H9 (cell line): Measurements from ENCODE around the gene AJAP1. TPM values are rescaled to one million over a fixed set of nuclear protein-coding genes. Genes with fewer than 3 reads are reported as not detected.

Experiments
- DNase-seq: peaks from one replicate; pipeline ENCODE4 v3.0.0-alpha.2; 2017
- H2AFZ ChIP-seq: one replicate; pipeline ENCODE4 v1.6.1; 2013; ENCODE audit warnings: mild to moderate bottlenecking, low read length, control low read depth, moderate library complexity
- H2AK5ac ChIP-seq: 2 replicates; pipeline ENCODE4 v1.6.1; 2013; ENCODE audit warnings: low read length, control low read depth, mixed read lengths; ENCODE audit not compliant: insufficient read length
- H2BK120ac ChIP-seq: one replicate; pipeline ENCODE4 v1.6.1; 2013; ENCODE audit warnings: low read depth, mild to moderate bottlenecking, low read length, control low read depth, inconsistent platforms; ENCODE audit not compliant: poor library complexity, severe bottlenecking
- H2BK12ac ChIP-seq: 2 replicates; pipeline ENCODE4 v1.6.1; 2013; ENCODE audit warnings: low read length, control low read depth, mixed read lengths, low read depth; ENCODE audit not compliant: insufficient read length
- H2BK15ac ChIP-seq: 2 replicates; pipeline ENCODE4 v1.6.1; 2013; ENCODE audit warnings: low read depth, low read length, control low read depth
- H2BK20ac ChIP-seq: one replicate; pipeline ENCODE4 v1.6.1; 2013; ENCODE audit warnings: low read depth, mild to moderate bottlenecking, low read length, control low read depth, inconsistent platforms; ENCODE audit not compliant: poor library complexity, severe bottlenecking
- H2BK5ac ChIP-seq: 2 replicates; pipeline ENCODE4 v1.6.1; 2013; ENCODE audit warnings: low read length, control low read depth, mixed read lengths; ENCODE audit not compliant: insufficient read length
- H3K14ac ChIP-seq: 2 replicates; pipeline ENCODE4 v1.6.1; 2013; ENCODE audit warnings: low read length, control low read depth; ENCODE audit not compliant: insufficient read depth
- H3K18ac ChIP-seq: 2 replicates; pipeline ENCODE4 v1.6.1; 2013; ENCODE audit warnings: low read depth, mild to moderate bottlenecking, mixed read lengths, low read length, control low read depth; ENCODE audit not compliant: insufficient read length
- H3K23ac ChIP-seq: 2 replicates; pipeline ENCODE4 v1.6.1; 2013; ENCODE audit warnings: low read length, control low read depth, mixed read lengths, low read depth; ENCODE audit not compliant: insufficient read length
- H3K23me2 ChIP-seq: 2 replicates; pipeline ENCODE4 v1.6.1; 2013; ENCODE audit warnings: low read depth, mild to moderate bottlenecking, mixed read lengths, low read length, control low read depth; ENCODE audit not compliant: insufficient read length, poor library complexity, severe bottlenecking
- H3K27ac ChIP-seq: 2 replicates; pipeline ENCODE4 v1.5.1; 2013; ENCODE audit warnings: low read length, control low read depth, mixed read lengths, low read depth; ENCODE audit not compliant: insufficient read length
- H3K27me3 ChIP-seq: 2 replicates; pipeline ENCODE4 v1.6.1; 2013; ENCODE audit warnings: low read length, control low read depth, inconsistent platforms; ENCODE audit not compliant: insufficient read depth
- H3K4ac ChIP-seq: 2 replicates; pipeline ENCODE4 v1.6.1; 2013; ENCODE audit warnings: low read depth, mild to moderate bottlenecking, control low read depth, inconsistent platforms, low read length, moderate library complexity
- H3K4me1 ChIP-seq: 2 replicates; pipeline ENCODE4 v1.6.1; 2013; ENCODE audit warnings: low read length, control low read depth, inconsistent platforms; ENCODE audit not compliant: insufficient read depth
- H3K4me2 ChIP-seq: 2 replicates; pipeline ENCODE4 v1.6.1; 2013; ENCODE audit warnings: low read length, control low read depth, mixed read lengths; ENCODE audit not compliant: insufficient read length, insufficient read depth
- H3K56ac ChIP-seq: 2 replicates; pipeline ENCODE4 v1.6.1; 2013; ENCODE audit warnings: low read depth, mild to moderate bottlenecking, mixed read lengths, low read length, control low read depth; ENCODE audit not compliant: insufficient read length
- H3K79me1 ChIP-seq: 2 replicates; pipeline ENCODE4 v1.6.1; 2013; ENCODE audit warnings: low read depth, mild to moderate bottlenecking, moderate library complexity, low read length, control low read depth, inconsistent platforms; ENCODE audit not compliant: insufficient read depth, poor library complexity, severe bottlenecking
- H3K79me2 ChIP-seq: 2 replicates; pipeline ENCODE4 v1.6.1; 2013; ENCODE audit warnings: low read length, control low read depth, inconsistent platforms; ENCODE audit not compliant: insufficient read depth
- H3K9ac ChIP-seq: 2 replicates; pipeline ENCODE4 v1.6.1; 2013; ENCODE audit warnings: low read length, control low read depth, mixed read lengths; ENCODE audit not compliant: insufficient read length; ENCODE audit errors: extremely low read depth
- H3K9me3 ChIP-seq: one replicate; pipeline ENCODE4 v1.6.1; 2013; ENCODE audit warnings: low read depth, low read length, inconsistent platforms; ENCODE audit not compliant: control insufficient read depth
- H3T11ph ChIP-seq: one replicate; pipeline ENCODE4 v1.6.1; 2013; ENCODE audit warnings: mild to moderate bottlenecking, low read length, control low read depth, inconsistent platforms
- H4K20me1 ChIP-seq: one replicate; pipeline ENCODE4 v1.6.1; 2013; ENCODE audit not compliant: control insufficient read depth, insufficient read length, insufficient read depth
- H4K5ac ChIP-seq: 2 replicates; pipeline ENCODE4 v1.6.1; 2013; ENCODE audit warnings: low read depth, mild to moderate bottlenecking, mixed read lengths, low read length, control low read depth; ENCODE audit not compliant: insufficient read length
- H4K8ac ChIP-seq: replicated peaks from 2 replicates; pipeline ENCODE4 v1.6.1; 2013; ENCODE audit warnings: low read length, control low read depth, mixed read lengths, low read depth; ENCODE audit not compliant: insufficient read length
- H4K91ac ChIP-seq: 2 replicates; pipeline ENCODE4 v1.6.1; 2013; ENCODE audit warnings: low read depth, mild to moderate bottlenecking, moderate library complexity, mixed read lengths, low read length, control low read depth; ENCODE audit not compliant: insufficient read length
- H3K27ac Mint-ChIP-seq, 3 experiments: 2 replicates in 2 of 3; 3 replicates in 1 of 3; pipeline ENCODE4 v1.8.0; 2020 to 2021; ENCODE audit warnings: mixed read lengths in 3 of 3, mild to moderate bottlenecking in 1 of 3, moderate library complexity in 1 of 3
- H3K27me3 Mint-ChIP-seq: 2 replicates; pipeline ENCODE4 v1.8.0; 2021; ENCODE audit warnings: low read depth, mild to moderate bottlenecking, moderate library complexity, mixed read lengths
- H3K36me3 Mint-ChIP-seq, 3 experiments: 2 replicates in 2 of 3; 3 replicates in 1 of 3; pipeline ENCODE4 v1.8.0; 2020 to 2021; ENCODE audit warnings: low read depth in 3 of 3, mixed read lengths in 3 of 3; ENCODE audit not compliant: insufficient read depth in 1 of 3
- H3K4me1 Mint-ChIP-seq, 2 experiments: 2 replicates each; pipeline ENCODE4 v1.8.0; 2020; ENCODE audit warnings: mixed read lengths in 2 of 2
- H3K4me3 Mint-ChIP-seq, 2 experiments: 2 replicates in 1 of 2; 3 replicates in 1 of 2; pipeline ENCODE4 v1.8.0; 2020 to 2021; ENCODE audit warnings: mild to moderate bottlenecking in 2 of 2, mixed read lengths in 2 of 2, moderate library complexity in 1 of 2
- H3K9me3 Mint-ChIP-seq, 2 experiments: 2 replicates in 1 of 2; 3 replicates in 1 of 2; pipeline ENCODE4 v1.8.0; 2020; ENCODE audit warnings: mild to moderate bottlenecking in 2 of 2, mixed read lengths in 2 of 2, moderate library complexity in 1 of 2
- WGBS: extraction: QIAGEN DNeasy Blood & Tissue Kit; methylation state at CpG from one replicate; pipeline ENCODE4 v1.1.7; 2013; ENCODE audit warnings: missing lambda C conversion rate, low lambda C conversion rate, mixed read lengths; ENCODE audit not compliant: insufficient read length; ENCODE audit errors: extremely low coverage; 5-methylcytosine and 5-hydroxymethylcytosine counted together
- total RNA-seq: library from RNA; stranded (reverse); gene quantifications from 2 replicates; pipeline ENCODE4 v1.2.1, GENCODE V29; 2021
- TF ChIP-seq, protein P1 (sequence below): fragments of 200-600 bp; sonication (generic); conservative IDR thresholded peaks from 3 replicates; pipeline ENCODE4 v1.8.0; 2021; ENCODE audit warnings: antibody characterized with exemption, mild to moderate bottlenecking

Gene AJAP1
- total RNA-seq, 1 experiment from 2014 or later, result 8.6 TPM

DNA sequence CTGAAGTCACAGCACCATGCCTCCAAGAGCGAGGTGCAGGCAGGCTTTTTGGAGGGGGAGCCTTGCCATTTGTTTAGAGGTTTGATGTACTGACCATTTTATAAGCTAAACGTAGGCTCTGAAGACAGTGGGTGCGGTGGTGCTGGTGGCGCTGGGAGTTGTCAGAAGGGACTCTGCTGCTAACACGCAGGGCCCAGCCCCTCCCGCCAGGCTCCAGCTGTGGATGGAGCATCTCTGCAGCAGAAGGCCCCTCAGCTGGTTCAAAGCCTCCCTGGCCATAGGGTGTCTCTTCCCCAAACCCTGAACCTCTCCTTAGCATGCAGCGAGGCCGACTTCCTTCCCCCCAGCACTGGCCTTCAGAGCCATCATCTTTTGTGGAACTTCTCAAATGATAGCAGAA lies 105.3 kb downstream of the AJAP1 start:
- H2BK120ac ChIP-seq, result no peak overlapping the region
- no peak overlapping the region for H3K4ac ChIP-seq
- no peak overlapping the region for H2BK15ac ChIP-seq
- no peak overlapping the region for H3K27ac Mint-ChIP-seq
- H3K4me1 ChIP-seq, result peaks cover 6% of the 10 kb centered on the region; the same call in 1 of the 2 replicates
- H3K56ac ChIP-seq, result no peak overlapping the region
- H3K79me1 ChIP-seq, result no peaks in the 10 kb centered on the region
- no peak overlapping the region for H2BK20ac ChIP-seq
- H2BK5ac ChIP-seq, result no peak overlapping the region
- no peak overlapping the region for H3K23ac ChIP-seq
- no peak overlapping the region for H3K4me2 ChIP-seq
- no peak overlapping the region for H4K91ac ChIP-seq
- H3K18ac ChIP-seq, result no peak overlapping the region
- H2AK5ac ChIP-seq, result no peak overlapping the region
- no peak overlapping the region for H2BK12ac ChIP-seq
- H4K8ac ChIP-seq, result no peak overlapping the region
- no peak overlapping the region for H2AFZ ChIP-seq
- no peaks in the 10 kb centered on the region for H3K79me2 ChIP-seq
- no peaks in the 10 kb centered on the region for H3K9me3 ChIP-seq
- H3K36me3 Mint-ChIP-seq, result peaks cover 3 to 10% (median 9%) of the 10 kb centered on the region in 3 experiments; a peak in 5 of 7 replicates
- H3K9ac ChIP-seq, result no peak overlapping the region
- no peak overlapping the region for H3K4me3 Mint-ChIP-seq
- no peaks in the 10 kb centered on the region for H3K27me3 ChIP-seq
- no CpG with 5 or more reads among the region's 8 CpGs for WGBS
- H3K14ac ChIP-seq, result no peak overlapping the region
- peaks cover 39% of the 10 kb centered on the region for H3K27me3 Mint-ChIP-seq
- H3T11ph ChIP-seq, result no peak overlapping the region
- H3K23me2 ChIP-seq, result no peaks in the 10 kb centered on the region
- H3K4me1 Mint-ChIP-seq, result peaks cover 30 to 41% of the 10 kb centered on the region in 2 experiments
- H3K27ac ChIP-seq, result no peak overlapping the region
- no peak overlapping the region for H4K5ac ChIP-seq
- DNase-seq, result no peak
- TF ChIP-seq, protein P1, sequence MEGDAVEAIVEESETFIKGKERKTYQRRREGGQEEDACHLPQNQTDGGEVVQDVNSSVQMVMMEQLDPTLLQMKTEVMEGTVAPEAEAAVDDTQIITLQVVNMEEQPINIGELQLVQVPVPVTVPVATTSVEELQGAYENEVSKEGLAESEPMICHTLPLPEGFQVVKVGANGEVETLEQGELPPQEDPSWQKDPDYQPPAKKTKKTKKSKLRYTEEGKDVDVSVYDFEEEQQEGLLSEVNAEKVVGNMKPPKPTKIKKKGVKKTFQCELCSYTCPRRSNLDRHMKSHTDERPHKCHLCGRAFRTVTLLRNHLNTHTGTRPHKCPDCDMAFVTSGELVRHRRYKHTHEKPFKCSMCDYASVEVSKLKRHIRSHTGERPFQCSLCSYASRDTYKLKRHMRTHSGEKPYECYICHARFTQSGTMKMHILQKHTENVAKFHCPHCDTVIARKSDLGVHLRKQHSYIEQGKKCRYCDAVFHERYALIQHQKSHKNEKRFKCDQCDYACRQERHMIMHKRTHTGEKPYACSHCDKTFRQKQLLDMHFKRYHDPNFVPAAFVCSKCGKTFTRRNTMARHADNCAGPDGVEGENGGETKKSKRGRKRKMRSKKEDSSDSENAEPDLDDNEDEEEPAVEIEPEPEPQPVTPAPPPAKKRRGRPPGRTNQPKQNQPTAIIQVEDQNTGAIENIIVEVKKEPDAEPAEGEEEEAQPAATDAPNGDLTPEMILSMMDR, result no peak
- H3K9me3 Mint-ChIP-seq, result peaks cover 8 to 12% of the 10 kb centered on the region in 2 experiments
- no peaks in the 10 kb centered on the region for H4K20me1 ChIP-seq
